K562 (cell line): ENCODE measurements around the gene LPIN1. TPM values are rescaled to one million over a fixed set of nuclear protein-coding genes. Genes with fewer than 3 reads are reported as not detected.

Experiments
- CHD4 ChIP-seq: fragments of 200-600 bp; sonication (generic); IDR thresholded peaks from 3 replicates; pipeline ENCODE4 v1.6.1; 2012; ENCODE audit warnings: low read depth, mild to moderate bottlenecking, mixed read lengths, low read length, inconsistent platforms; ENCODE audit not compliant: insufficient read depth, insufficient replicate concordance, poor library complexity, severe bottlenecking
- CREB5 ChIP-seq: fragments of 250-450 bp; sonication (Bioruptor Pico); IDR thresholded peaks from 2 replicates; pipeline ENCODE4 v1.5.0; 2020; ENCODE audit warnings: mild to moderate bottlenecking
- HDAC6 ChIP-seq: IDR thresholded peaks from 2 replicates; pipeline ENCODE4 v1.6.1; 2012; ENCODE audit warnings: low read depth, mild to moderate bottlenecking, control low read depth, inconsistent platforms, low read length, moderate library complexity
- MAFF ChIP-seq: IDR thresholded peaks from 2 replicates; pipeline ENCODE4 v1.6.1; 2012; ENCODE audit warnings: low read length, improper control_type of control experiment
- MAFG ChIP-seq: fragments of 450-650 bp; conservative IDR thresholded peaks from 2 replicates; pipeline ENCODE4 v1.6.1; 2016; ENCODE audit warnings: missing genetic modification characterization, missing compliant biosample characterization
- MED1 ChIP-seq: sonication (generic); formaldehyde crosslinking; IDR thresholded peaks from 2 replicates; pipeline ENCODE4 v1.8.1; 2023; ENCODE audit warnings: missing genetic modification reagents, borderline replicate concordance
- MLLT1 ChIP-seq, 2 experiments: fragments of 450-650 bp; IDR thresholded peaks; 2 replicates each; pipeline ENCODE4 v1.6.1; 2016
- NR2C1 ChIP-seq, 2 experiments: fragments of 450-650 bp; IDR thresholded peaks; 2 replicates each; pipeline ENCODE4 v1.6.1; 2017; ENCODE audit warnings: mild to moderate bottlenecking in 2 of 2, antibody characterized with exemption in 1 of 2, inconsistent platforms in 1 of 2, missing compliant biosample characterization in 1 of 2, missing genetic modification characterization in 1 of 2
- PBX2 ChIP-seq, 2 experiments: IDR thresholded peaks in 1 of 2; conservative IDR thresholded peaks in 1 of 2; 2 replicates each; pipeline ENCODE4 v1.6.1; 2016; ENCODE audit warnings: low read depth in 2 of 2, mild to moderate bottlenecking in 1 of 2, missing compliant biosample characterization in 1 of 2, missing genetic modification characterization in 1 of 2, moderate library complexity in 1 of 2
- POLR2B ChIP-seq: fragments of 450-650 bp; IDR thresholded peaks from 2 replicates; pipeline ENCODE4 v1.6.1; 2018; ENCODE audit warnings: low read depth; ENCODE audit not compliant: partially characterized antibody
- POLR2H ChIP-seq: IDR thresholded peaks from 2 replicates; pipeline ENCODE4 v1.6.1; 2016; ENCODE audit warnings: missing genetic modification characterization, low read depth, mild to moderate bottlenecking, control low read depth, missing compliant biosample characterization, moderate library complexity
- POU5F1 ChIP-seq: fragments of 150-350 bp; IDR thresholded peaks from 2 replicates; pipeline ENCODE4 v1.6.1; 2014; ENCODE audit warnings: borderline replicate concordance, low read length, low read depth, mild to moderate bottlenecking; ENCODE audit not compliant: partially characterized antibody
- PPARD ChIP-seq: fragments of 250-450 bp; sonication (Bioruptor Pico); IDR thresholded peaks from 2 replicates; pipeline ENCODE4 v1.8.0; 2022; ENCODE audit warnings: inconsistent platforms, mild to moderate bottlenecking, moderate library complexity
- PRPF4 ChIP-seq: fragments of 200-400 bp; formaldehyde crosslinking; IDR thresholded peaks from one replicate; pipeline ENCODE4 v1.6.1; 2017; ENCODE audit warnings: low read length, low read depth, mild to moderate bottlenecking; ENCODE audit not compliant: insufficient read depth, poor library complexity, severe bottlenecking
- RB1 ChIP-seq: fragments of 450-650 bp; IDR thresholded peaks from 2 replicates; pipeline ENCODE4 v1.6.1; 2017; ENCODE audit warnings: low read depth, mild to moderate bottlenecking
- RFX7 ChIP-seq: fragments of 250-450 bp; sonication (Bioruptor Pico); IDR thresholded peaks from 2 replicates; pipeline ENCODE4 v1.5.1; 2021; ENCODE audit warnings: mild to moderate bottlenecking
- SIRT6 ChIP-seq: IDR thresholded peaks from one replicate; pipeline ENCODE4 v1.6.1; 2012; ENCODE audit warnings: low read depth, mild to moderate bottlenecking, control low read depth, inconsistent platforms, low read length, moderate library complexity
- STAT5A ChIP-seq: IDR thresholded peaks from 2 replicates; pipeline ENCODE4 v1.6.1; 2012; ENCODE audit warnings: low read length, inconsistent platforms, borderline replicate concordance
- TFAM ChIP-seq: fragments of 250-450 bp; sonication (Bioruptor Pico); conservative IDR thresholded peaks from 2 replicates; pipeline ENCODE4 v1.5.0; 2021; ENCODE audit warnings: mild to moderate bottlenecking, moderate library complexity
- U2AF2 ChIP-seq: fragments of 200-400 bp; formaldehyde crosslinking; optimal IDR thresholded peaks from 2 replicates; pipeline ENCODE3; 2017; ENCODE audit warnings: low read depth, mild to moderate bottlenecking, low read length
- ZC3H4 ChIP-seq: sonication (generic); formaldehyde crosslinking; IDR thresholded peaks from 2 replicates; pipeline ENCODE4 v1.9.0; 2021; ENCODE audit warnings: missing genetic modification reagents, borderline replicate concordance
- polyA plus RNA-seq, 8 experiments: library from polyadenylated mRNA; depleted of rRNA in 4 of 8; stranded (reverse) in 5 of 8; unstranded in 3 of 8; fragments of >200 nt; fragmentation: Nextera tagmentation in 2 of 8; fragmentation: Illumina TruSeq in 1 of 8; extraction: Ambion mirVana in 2 of 8; extraction: Trizol in 1 of 8; gene quantifications; 2 replicates each; pipeline versions ENCODE4 v1.2.1 to v1.2.3, GENCODE V29; 2011 to 2014; ENCODE audit warnings: inconsistent platforms in 1 of 8, missing spikeins in 1 of 8
- total RNA-seq, 7 experiments: library from RNA; depleted of rRNA in 6 of 7; stranded (reverse); fragments of >200 nt in 6 of 7; fragmentation: Illumina TruSeq in 2 of 7; extraction: Trizol in 2 of 7; gene quantifications; 2 replicates each; pipeline versions ENCODE4 v1.2.1 to v1.2.3, GENCODE V29; 2011 to 2021; ENCODE audit warnings: low replicate concordance in 1 of 7

Gene LPIN1
- total and polyA plus RNA-seq, 9 of the 15 experiments (the other 6 are each of a cell fraction or from before 2014, with no cell fraction given) = 9.2 to 84.0 (median 27.8) TPM

- TF ChIP-seq STAT5A (peak; percentile 31; the same call in 1 of the 2 replicates), MAFG (tag) (no peak), MLLT1 (IDR thresholded peaks at IDR 0.05) (peak; percentile 35 to 74; a peak in 1 of 4 replicates), PRPF4 (no peak), ZC3H4 (CRISPR knock-in tag) (no peak), TFAM (CRISPR knock-in tag) (no peak), POLR2H (tag) (peak; percentile 72), PBX2 (CRISPR knock-in tag; IDR thresholded peaks at IDR 0.05; ENCODE audit: low read depth) (no peak), PBX2 (tag; conservative IDR thresholded peaks at IDR 0.05; ENCODE audit: low read depth) (no peak), RFX7 (no peak), SIRT6 (no peak), POU5F1 (no peak), CHD4 (no peak), RB1 (no peak), U2AF2 (no peak), PPARD (CRISPR knock-in tag) (no peak), MED1 (no peak), HDAC6 (no peak), MAFF (no peak), CREB5 (CRISPR knock-in tag) (no peak), POLR2B (peak; percentile 30), NR2C1 (IDR thresholded peaks at IDR 0.05) (no peak), NR2C1 (tag; IDR thresholded peaks at IDR 0.05) (no peak)
Measured at GRCh38 chr2:11829947-11830707, 83.7 kb downstream of the LPIN1 start (continued).
